ENCODE data around the gene ZMYND8. TPM values are rescaled to one million over a fixed set of nuclear protein-coding genes. Genes with fewer than 3 reads are reported as not detected.

ZMYND8 gene
- total RNA-seq, 1 experiment from 2014 or later, result 107 TPM

- Histone ChIP-seq H3K4me1 (replicated peaks; ENCODE audit: insufficient read depth) (no peaks in the 10 kb centered on the region), H3K9me2 (ENCODE audit: insufficient read depth) (no peaks in the 10 kb centered on the region), H2AFZ (no peak overlapping the region), H3K79me2 (ENCODE audit: low read depth) (peaks cover 38% of the 10 kb centered on the region), H3K4me3 (no peak overlapping the region), H3K36me3 (ENCODE audit: low read depth) (peaks cover 44% of the 10 kb centered on the region), H3K4me2 (no peak overlapping the region), H3K27ac (peak overlapping the region; percentile 54), H3K27me3 (ENCODE audit: insufficient read depth, low read depth) (no peaks in the 10 kb centered on the region), H3K9me3 (ENCODE audit: insufficient read depth, low read depth) (no peaks in the 10 kb centered on the region), H3F3A (ENCODE audit: insufficient read depth, low read depth) (peaks cover 61% of the 10 kb centered on the region), H4K20me1 (ENCODE audit: insufficient read depth) (peaks cover 51% of the 10 kb centered on the region)
- POLR2A ChIA-PET (ENCODE audit: unreplicated experiment), result no interaction called here
- CTCF ChIA-PET, result no interaction called here
- no peak for DNase-seq
- intact Hi-C loops (cut with micrococcal nuclease; ENCODE audit: unreplicated experiment), result no loop called here
- BruUV-seq (replicated peaks), result no TSS peak
- TF ChIP-seq CTCF (conservative IDR thresholded peaks at IDR 0.05) (no peak), EZH2 (IDR thresholded peaks at IDR 0.05; ENCODE audit: low read depth) (no peak)
These were observed 98.7 kb downstream of the ZMYND8 start for GRCh38 chr20:47257771-47258170.

GRCh38 chr20:47257256-47257655 is 99.2 kb downstream of the ZMYND8 start:
- intact Hi-C loops (cut with micrococcal nuclease; ENCODE audit: unreplicated experiment), result no loop called here
- Histone ChIP-seq H3K27ac (peak overlapping the region; percentile 20; the same call in 1 of the 2 replicates), H3F3A (ENCODE audit: insufficient read depth, low read depth) (peaks cover 61% of the 10 kb centered on the region), H3K4me3 (no peak overlapping the region), H3K27me3 (ENCODE audit: insufficient read depth, low read depth) (no peaks in the 10 kb centered on the region), H3K36me3 (ENCODE audit: low read depth) (peaks cover 47% of the 10 kb centered on the region), H3K9me2 (ENCODE audit: insufficient read depth) (no peaks in the 10 kb centered on the region), H4K20me1 (ENCODE audit: insufficient read depth) (peaks cover 54% of the 10 kb centered on the region), H3K4me2 (no peak overlapping the region), H3K9me3 (ENCODE audit: insufficient read depth, low read depth) (no peaks in the 10 kb centered on the region), H2AFZ (no peak overlapping the region), H3K4me1 (replicated peaks; ENCODE audit: insufficient read depth) (no peaks in the 10 kb centered on the region), H3K79me2 (ENCODE audit: low read depth) (peaks cover 38% of the 10 kb centered on the region)
- no TSS peak for BruUV-seq (replicated peaks)
- no peak for DNase-seq
- TF ChIP-seq EZH2 (IDR thresholded peaks at IDR 0.05; ENCODE audit: low read depth) (no peak), CTCF (conservative IDR thresholded peaks at IDR 0.05) (no peak)
- CTCF ChIA-PET, result no interaction called here
- POLR2A ChIA-PET (ENCODE audit: unreplicated experiment), result no interaction called here

- CTCF ChIA-PET, result no interaction called here
- no peaks in the 10 kb centered on the region for H3K27me3 ChIP-seq (ENCODE audit: insufficient read depth, low read depth)
- peaks cover 43% of the 10 kb centered on the region for H3K36me3 ChIP-seq (ENCODE audit: low read depth)
- no peaks in the 10 kb centered on the region for H3K4me1 ChIP-seq (replicated peaks; ENCODE audit: insufficient read depth)
- POLR2A ChIA-PET (ENCODE audit: unreplicated experiment), result no interaction called here
- TF ChIP-seq EZH2 (IDR thresholded peaks at IDR 0.05; ENCODE audit: low read depth) (no peak), CTCF (conservative IDR thresholded peaks at IDR 0.05) (no peak)
- intact Hi-C loops (cut with micrococcal nuclease; ENCODE audit: unreplicated experiment), result no loop called here
- no peak for DNase-seq
- H3K4me3 ChIP-seq, result no peak overlapping the region
- no peaks in the 10 kb centered on the region for H3K9me3 ChIP-seq (ENCODE audit: insufficient read depth, low read depth)
- H4K20me1 ChIP-seq (ENCODE audit: insufficient read depth), result peaks cover 56% of the 10 kb centered on the region
- BruUV-seq (replicated peaks), result no TSS peak
- H2AFZ ChIP-seq, result no peak overlapping the region
- peak overlapping the region; percentile 20; the same call in 1 of the 2 replicates for H3K27ac ChIP-seq
- peaks cover 38% of the 10 kb centered on the region for H3K79me2 ChIP-seq (ENCODE audit: low read depth)
- H3F3A ChIP-seq (ENCODE audit: insufficient read depth, low read depth), result peaks cover 61% of the 10 kb centered on the region
- no peaks in the 10 kb centered on the region for H3K9me2 ChIP-seq (ENCODE audit: insufficient read depth)
- no peak overlapping the region for H3K4me2 ChIP-seq
These were observed 99.7 kb downstream of the ZMYND8 start for GRCh38 chr20:47256668-47257236.
